Immature natural killer cell (primary cell): ENCODE results near the gene FOXO6. TPM values are rescaled to one million over a fixed set of nuclear protein-coding genes. Genes with fewer than 3 reads are reported as not detected.

ENCODE experiments used
- DNase-seq, 3 donors: peaks; one replicate each; pipeline ENCODE4 v3.0.0; 2022; ENCODE audit warnings: mixed read lengths in 1 of 3
- H3K27ac Mint-ChIP-seq, 6 donors: one replicate each; pipeline ENCODE4 v1.8.0; 2020; ENCODE audit warnings: mixed read lengths in 6 of 6, mild to moderate bottlenecking in 5 of 6, inconsistent platforms in 4 of 6, moderate library complexity in 3 of 6
- H3K27me3 Mint-ChIP-seq, 3 donors: one replicate each; pipeline ENCODE4 v1.8.0; 2020 to 2021; ENCODE audit warnings: low read depth in 3 of 3, mild to moderate bottlenecking in 3 of 3, mixed read lengths in 3 of 3, moderate library complexity in 3 of 3, inconsistent platforms in 1 of 3
- H3K36me3 Mint-ChIP-seq, 3 donors: one replicate each; pipeline ENCODE4 v1.8.0; 2020; ENCODE audit warnings: mixed read lengths in 3 of 3, inconsistent platforms in 2 of 3, mild to moderate bottlenecking in 2 of 3
- H3K4me1 Mint-ChIP-seq, 2 donors: one replicate each; pipeline ENCODE4 v1.8.0; 2020; ENCODE audit warnings: inconsistent platforms in 2 of 2, mild to moderate bottlenecking in 2 of 2, mixed read lengths in 2 of 2, moderate library complexity in 1 of 2
- H3K4me3 Mint-ChIP-seq, 5 donors: one replicate each; pipeline ENCODE4 v1.8.0; 2020; ENCODE audit warnings: mild to moderate bottlenecking in 5 of 5, mixed read lengths in 5 of 5, inconsistent platforms in 3 of 5, moderate library complexity in 3 of 5
- H3K9me3 Mint-ChIP-seq, 6 donors: one replicate each; pipeline ENCODE4 v1.8.0; 2020; ENCODE audit warnings: mild to moderate bottlenecking in 6 of 6, mixed read lengths in 6 of 6, inconsistent platforms in 4 of 6, moderate library complexity in 3 of 6
- polyA plus RNA-seq, 3 donors: library from polyadenylated mRNA; unstranded; fragments of 300-500 nt; fragmentation: Illumina TruSeq; gene quantifications; one replicate each; pipeline ENCODE4 v1.2.3, GENCODE V29; 2021

Gene FOXO6
- polyA plus RNA-seq, 3 donors from 2014 or later, result not detected

- peaks cover 2 to 9% (median 9%) of the 10 kb centered on the region in 3 donors for H3K27me3 Mint-ChIP-seq
- H3K36me3 Mint-ChIP-seq, result peaks cover 0 to 3% (median 0%) of the 10 kb centered on the region in 3 donors
- peaks cover 27 to 32% of the 10 kb centered on the region in 2 donors for H3K4me1 Mint-ChIP-seq
- H3K27ac Mint-ChIP-seq, result peak overlapping the region in 1 of 6 donors; percentile 1
- H3K9me3 Mint-ChIP-seq, result no peaks in the 10 kb centered on the region
- H3K4me3 Mint-ChIP-seq, result no peak overlapping the region
- DNase-seq, result no peak
Observed at GRCh38 chr1:41351262-41352151, 9.7 kb upstream of the FOXO6 start.

GRCh38 chr1:41353744-41354143, 7.5 kb upstream of the FOXO6 start:
- H3K27ac Mint-ChIP-seq, result peak overlapping the region in 3 of 6 donors; percentile 35 to 68 (median 54)
- no peaks in the 10 kb centered on the region for H3K9me3 Mint-ChIP-seq
- DNase-seq, result peak; percentile 54 to 58 (median 56)
- peaks cover 0 to 3% (median 0%) of the 10 kb centered on the region in 3 donors for H3K36me3 Mint-ChIP-seq
- peak overlapping the region in 4 of 5 donors; percentile 9 to 67 (median 42) for H3K4me3 Mint-ChIP-seq
- peaks cover 13 to 15% of the 10 kb centered on the region in 2 donors for H3K4me1 Mint-ChIP-seq
- H3K27me3 Mint-ChIP-seq, result peaks cover 8% of the 10 kb centered on the region in 3 donors

- peaks cover 13 to 15% of the 10 kb centered on the region in 2 donors for H3K4me1 Mint-ChIP-seq
- H3K36me3 Mint-ChIP-seq, result peaks cover 0 to 3% (median 0%) of the 10 kb centered on the region in 3 donors
- DNase-seq, result no peak
- no peaks in the 10 kb centered on the region for H3K9me3 Mint-ChIP-seq
- H3K27me3 Mint-ChIP-seq, result peaks cover 8% of the 10 kb centered on the region in 3 donors
- H3K27ac Mint-ChIP-seq, result no peak overlapping the region
- no peak overlapping the region for H3K4me3 Mint-ChIP-seq
Observed at GRCh38 chr1:41354956-41355355, 6.3 kb upstream of the FOXO6 start.

GRCh38 chr1:41355356-41355755, 5.9 kb upstream of the FOXO6 start:
- Mint-ChIP-seq H3K27me3 (peaks cover 6 to 9% (median 8%) of the 10 kb centered on the region in 3 donors), H3K4me3 (no peak overlapping the region), H3K4me1 (peaks cover 17 to 18% of the 10 kb centered on the region in 2 donors), H3K36me3 (peaks cover 0 to 3% (median 0%) of the 10 kb centered on the region in 3 donors), H3K9me3 (no peaks in the 10 kb centered on the region), H3K27ac (no peak overlapping the region)
- no peak for DNase-seq

GRCh38 chr1:41355761-41356160, 5.5 kb upstream of the FOXO6 start:
- Mint-ChIP-seq H3K36me3 (peaks cover 0 to 3% (median 0%) of the 10 kb centered on the region in 3 donors), H3K4me1 (peaks cover 21 to 22% of the 10 kb centered on the region in 2 donors), H3K9me3 (no peaks in the 10 kb centered on the region), H3K27me3 (peaks cover 6 to 11% (median 9%) of the 10 kb centered on the region in 3 donors), H3K27ac (peak overlapping the region in 1 of 6 donors; percentile 20), H3K4me3 (no peak overlapping the region)
- DNase-seq, result no peak

- Mint-ChIP-seq H3K4me1 (peaks cover 22 to 23% of the 10 kb centered on the region in 2 donors), H3K27me3 (peaks cover 6 to 13% (median 9%) of the 10 kb centered on the region in 3 donors), H3K9me3 (no peaks in the 10 kb centered on the region), H3K36me3 (peaks cover 0 to 2% (median 0%) of the 10 kb centered on the region in 3 donors), H3K27ac (peak overlapping the region in 2 of 6 donors; percentile 2 to 20), H3K4me3 (no peak overlapping the region)
- DNase-seq, result no peak
Observed at GRCh38 chr1:41356752-41357151, 4.5 kb upstream of the FOXO6 start.

- no peak overlapping the region for H3K4me3 Mint-ChIP-seq
- H3K27ac Mint-ChIP-seq, result peak overlapping the region in 1 of 6 donors; percentile 32
- peaks cover 22 to 23% of the 10 kb centered on the region in 2 donors for H3K4me1 Mint-ChIP-seq
- no peaks in the 10 kb centered on the region for H3K36me3 Mint-ChIP-seq
- DNase-seq, result no peak
- no peaks in the 10 kb centered on the region for H3K9me3 Mint-ChIP-seq
- peaks cover 6 to 15% (median 8%) of the 10 kb centered on the region in 3 donors for H3K27me3 Mint-ChIP-seq
Observed at GRCh38 chr1:41357451-41358101, 3.7 kb upstream of the FOXO6 start.

- peaks cover 7 to 22% (median 13%) of the 10 kb centered on the region in 3 donors for H3K27me3 Mint-ChIP-seq
Observed at GRCh38 chr1:41358131-41359021, 2.9 kb upstream of the FOXO6 start.

GRCh38 chr1:41359211-41360073, 1.8 kb upstream of the FOXO6 start:
- Mint-ChIP-seq H3K4me3 (peak overlapping the region in 4 of 5 donors; percentile 16 to 78 (median 58)), H3K27me3 (peaks cover 12 to 20% (median 13%) of the 10 kb centered on the region in 3 donors), H3K36me3 (no peaks in the 10 kb centered on the region), H3K9me3 (no peaks in the 10 kb centered on the region), H3K4me1 (peaks cover 11 to 12% of the 10 kb centered on the region in 2 donors), H3K27ac (peak overlapping the region; percentile 48 to 95 (median 86))
- no peak for DNase-seq

More at GRCh38 chr1:41358131-41359021, 2.9 kb upstream of the FOXO6 start:
- Mint-ChIP-seq H3K27ac (peak overlapping the region in 5 of 6 donors; percentile 70 to 95 (median 89)), H3K4me1 (peaks cover 22% of the 10 kb centered on the region in 2 donors), H3K4me3 (no peak overlapping the region), H3K36me3 (no peaks in the 10 kb centered on the region), H3K9me3 (no peaks in the 10 kb centered on the region)
- no peak for DNase-seq

- H3K36me3 Mint-ChIP-seq, result no peaks in the 10 kb centered on the region
- peak overlapping the region; percentile 77 to 84 (median 78) for H3K4me3 Mint-ChIP-seq
- peaks cover 11 to 14% of the 10 kb centered on the region in 2 donors for H3K4me1 Mint-ChIP-seq
- no peaks in the 10 kb centered on the region for H3K9me3 Mint-ChIP-seq
- peak overlapping the region; percentile 73 to 91 (median 85) for H3K27ac Mint-ChIP-seq
- no peak for DNase-seq
- peaks cover 12 to 20% (median 13%) of the 10 kb centered on the region in 3 donors for H3K27me3 Mint-ChIP-seq
Observed at GRCh38 chr1:41360074-41360785, 1.0 kb upstream of the FOXO6 start.

GRCh38 chr1:41361495-41362356, 492 bp downstream of the FOXO6 start:
- H3K4me1 Mint-ChIP-seq, result peaks cover 14 to 16% of the 10 kb centered on the region in 2 donors
- peaks cover 8 to 20% (median 13%) of the 10 kb centered on the region in 3 donors for H3K27me3 Mint-ChIP-seq
- no peaks in the 10 kb centered on the region for H3K36me3 Mint-ChIP-seq
- H3K27ac Mint-ChIP-seq, result no peak overlapping the region
- DNase-seq, result peak; percentile 24 to 37 (median 34)
- H3K9me3 Mint-ChIP-seq, result no peaks in the 10 kb centered on the region
- H3K4me3 Mint-ChIP-seq, result peak overlapping the region; percentile 15 to 68 (median 64)
